H1 (cell line): ENCODE data around the gene FARS2. TPM values are rescaled to one million over a fixed set of nuclear protein-coding genes. Genes with fewer than 3 reads are reported as not detected.

Experiments used
- CTCF ChIA-PET: fragments of 300-600 bp; sonication (Branson Sonifier 250); formaldehyde crosslinking; loops from one replicate; lab custom pipeline; 2021; ENCODE audit not compliant: partially characterized antibody; lab: Charles Lee
- POLR2A ChIA-PET: fragments of 300-600 bp; sonication (Branson Sonifier 250); formaldehyde crosslinking; loops from one replicate; lab custom pipeline; 2021; ENCODE audit warnings: inconsistent platforms; ENCODE audit not compliant: partially characterized antibody; lab: Charles Lee
- DNase-seq, 2 experiments: peaks; one replicate each; pipeline versions ENCODE4 v3.0.0 to v3.0.0-alpha.2; 2010 to 2022; ENCODE audit warnings: low spot score in 2 of 2, low read depth in 1 of 2, mixed read lengths in 1 of 2
- FAIRE-seq: peaks from 2 replicates; lab custom pipeline; 2011; peaks lifted over from hg19 to GRCh38; lab: Jason Lieb, UNC
- H2AFZ ChIP-seq: 2 replicates; pipeline ENCODE4 v1.8.1; 2012; ENCODE audit warnings: low read length, inconsistent platforms
- H2AK5ac ChIP-seq: 2 replicates; pipeline ENCODE4 v1.6.1; 2013; ENCODE audit warnings: low read depth, low read length
- H2BK120ac ChIP-seq: replicated peaks from 2 replicates; pipeline ENCODE3; 2013; ENCODE audit warnings: low read depth, low read length, inconsistent platforms
- H2BK12ac ChIP-seq: 2 replicates; pipeline ENCODE4 v1.6.1; 2013; ENCODE audit warnings: low read depth, low read length
- H2BK15ac ChIP-seq: 2 replicates; pipeline ENCODE4 v1.6.1; 2013; ENCODE audit warnings: low read length
- H2BK20ac ChIP-seq: 2 replicates; pipeline ENCODE4 v1.6.1; 2013; ENCODE audit warnings: low read length
- H2BK5ac ChIP-seq: 2 replicates; pipeline ENCODE4 v1.6.1; 2013; ENCODE audit warnings: low read depth, low read length
- H3K14ac ChIP-seq: 2 replicates; pipeline ENCODE4 v1.6.1; 2013; ENCODE audit warnings: inconsistent platforms; ENCODE audit not compliant: insufficient read length
- H3K18ac ChIP-seq: 2 replicates; pipeline ENCODE4 v1.6.1; 2013; ENCODE audit warnings: low read length; ENCODE audit errors: extremely low read depth
- H3K23ac ChIP-seq: 2 replicates; pipeline ENCODE4 v1.6.1; 2013; ENCODE audit warnings: inconsistent platforms; ENCODE audit not compliant: insufficient read length
- H3K23me2 ChIP-seq: 2 replicates; pipeline ENCODE4 v1.6.1; 2013; ENCODE audit warnings: low read depth, low read length
- H3K27ac ChIP-seq: 2 replicates; pipeline ENCODE4 v1.6.1; 2011; ENCODE audit warnings: low read depth, low read length, inconsistent platforms
- H3K27me3 ChIP-seq, 4 experiments: replicated peaks in 1 of 4; 1 replicate in 1 of 4; 2 replicates in 3 of 4; pipeline versions ENCODE4 v1.6.1 to v1.8.1; 2011 to 2013; ENCODE audit warnings: low read length in 3 of 4, mild to moderate bottlenecking in 3 of 4, inconsistent platforms in 2 of 4, mixed read lengths in 2 of 4, moderate library complexity in 1 of 4; ENCODE audit not compliant: control insufficient read depth in 3 of 4, insufficient read depth in 3 of 4; ENCODE audit errors: extremely low read depth in 1 of 4
- H3K36me3 ChIP-seq, 4 experiments: 2 replicates each; pipeline versions ENCODE4 v1.6.1 to v1.8.1; 2011 to 2013; ENCODE audit warnings: mild to moderate bottlenecking in 4 of 4, low read length in 3 of 4, moderate library complexity in 2 of 4, control low read depth in 1 of 4, inconsistent platforms in 1 of 4; ENCODE audit not compliant: insufficient read depth in 4 of 4, control insufficient read depth in 2 of 4
- H3K4ac ChIP-seq: replicated peaks from 2 replicates; pipeline ENCODE3; 2013; ENCODE audit warnings: low read length, low read depth, mixed read lengths, inconsistent platforms; ENCODE audit not compliant: insufficient read length
- H3K4me1 ChIP-seq, 4 experiments: replicated peaks in 1 of 4; 1 replicate in 1 of 4; 2 replicates in 3 of 4; pipeline versions ENCODE4 v1.6.1 to v1.8.1; 2011 to 2013; ENCODE audit warnings: low read length in 3 of 4, inconsistent platforms in 2 of 4, mixed read lengths in 1 of 4; ENCODE audit not compliant: insufficient read depth in 4 of 4, control insufficient read depth in 3 of 4
- H3K4me2 ChIP-seq, 2 experiments: 2 replicates each; pipeline versions ENCODE4 v1.6.1 to v1.8.1; 2011 to 2013; ENCODE audit warnings: low read depth in 2 of 2, low read length in 2 of 2, control low read depth in 1 of 2, inconsistent platforms in 1 of 2, mild to moderate bottlenecking in 1 of 2; ENCODE audit not compliant: insufficient read depth in 1 of 2
- H3K4me3 ChIP-seq, 4 experiments: fragments of 200-600, 300-600 bp in 1 of 4; sonication (generic), shearing (Covaris generic), sonication (Bioruptor Twin) in 1 of 4; 2 replicates each; pipeline versions ENCODE4 v1.5.1 to v1.8.1; 2011 to 2016; ENCODE audit warnings: low read length in 4 of 4, low read depth in 3 of 4, control low read depth in 2 of 4, inconsistent platforms in 2 of 4, mild to moderate bottlenecking in 2 of 4, mixed read lengths in 1 of 4, moderate library complexity in 1 of 4; ENCODE audit not compliant: insufficient read depth in 2 of 4; ENCODE audit errors: extremely low read depth in 1 of 4
- H3K56ac ChIP-seq: replicated peaks from 2 replicates; pipeline ENCODE3; 2013; ENCODE audit warnings: low read depth, mild to moderate bottlenecking, mixed read lengths, low read length, inconsistent platforms; ENCODE audit not compliant: insufficient read length
- H3K79me1 ChIP-seq: 2 replicates; pipeline ENCODE4 v1.6.1; 2013; ENCODE audit warnings: low read depth, low read length, control low read depth
- H3K79me2 ChIP-seq, 2 experiments: 2 replicates each; pipeline versions ENCODE4 v1.6.1 to v1.8.1; 2012 to 2013; ENCODE audit warnings: low read length in 2 of 2, mild to moderate bottlenecking in 2 of 2, inconsistent platforms in 1 of 2; ENCODE audit not compliant: insufficient read depth in 2 of 2, control insufficient read depth in 1 of 2
- H3K9ac ChIP-seq, 4 experiments: replicated peaks in 1 of 4; 1 replicate in 1 of 4; 2 replicates in 3 of 4; pipeline versions ENCODE4 v1.6.1 to v1.8.1; 2011 to 2013; ENCODE audit warnings: low read depth in 3 of 4, low read length in 3 of 4, control low read depth in 2 of 4, mild to moderate bottlenecking in 2 of 4, moderate library complexity in 2 of 4, inconsistent platforms in 1 of 4; ENCODE audit errors: extremely low read depth in 1 of 4
- H3K9me3 ChIP-seq, 2 experiments: 2 replicates each; pipeline versions ENCODE4 v1.6.1 to v1.8.1; 2012 to 2013; ENCODE audit warnings: mild to moderate bottlenecking in 2 of 2, moderate library complexity in 2 of 2, control low read depth in 1 of 2, inconsistent platforms in 1 of 2, low read depth in 1 of 2, low read length in 1 of 2, mixed read lengths in 1 of 2; ENCODE audit not compliant: insufficient read depth in 2 of 2
- H4K20me1 ChIP-seq, 2 experiments: replicated peaks in 1 of 2; 2 replicates each; pipeline versions ENCODE3 to v1.8.1; 2011 to 2013; ENCODE audit warnings: inconsistent platforms in 2 of 2, low read length in 2 of 2, mild to moderate bottlenecking in 1 of 2; ENCODE audit not compliant: insufficient read depth in 2 of 2, control insufficient read depth in 1 of 2
- H4K5ac ChIP-seq: 2 replicates; pipeline ENCODE4 v1.6.1; 2013; ENCODE audit warnings: low read length, low read depth, mixed read lengths, inconsistent platforms; ENCODE audit not compliant: insufficient read length
- H4K8ac ChIP-seq: 2 replicates; pipeline ENCODE4 v1.8.0; 2013; ENCODE audit warnings: mild to moderate bottlenecking, moderate library complexity, low read length, inconsistent platforms; ENCODE audit not compliant: insufficient read depth; ENCODE audit errors: extremely low read depth
- H4K91ac ChIP-seq: replicated peaks from 2 replicates; pipeline ENCODE3; 2013; ENCODE audit warnings: low read length, mixed read lengths, inconsistent platforms; ENCODE audit not compliant: insufficient read length
- CHD2 ChIP-seq: IDR thresholded peaks from 2 replicates; pipeline ENCODE4 v1.6.1; 2012; ENCODE audit warnings: low read length, improper control_type of control experiment
- GABPA ChIP-seq: IDR thresholded peaks from 2 replicates; pipeline ENCODE4 v1.6.1; 2011; ENCODE audit warnings: mild to moderate bottlenecking, low read length, moderate library complexity, borderline replicate concordance; ENCODE audit not compliant: insufficient read depth
- GTF2F1 ChIP-seq: IDR thresholded peaks from 2 replicates; pipeline ENCODE4 v1.6.1; 2012; ENCODE audit warnings: low read depth, low read length, improper control_type of control experiment, borderline replicate concordance
- PHF8 ChIP-seq: fragments of 200-600 bp; sonication (generic); conservative IDR thresholded peaks from 2 replicates; pipeline ENCODE4 v1.7.1; 2012; ENCODE audit warnings: low read depth, mild to moderate bottlenecking, inconsistent platforms, low read length, moderate library complexity
- POU5F1 ChIP-seq: IDR thresholded peaks from 2 replicates; pipeline ENCODE4 v1.6.1; 2011; ENCODE audit warnings: low read depth, mild to moderate bottlenecking, low read length, moderate library complexity
- RAD21 ChIP-seq, 2 experiments: IDR thresholded peaks in 1 of 2; conservative IDR thresholded peaks in 1 of 2; 2 replicates each; pipeline ENCODE4 v1.6.1; 2011; ENCODE audit warnings: low read depth in 2 of 2, low read length in 2 of 2, improper control_type of control experiment in 1 of 2, inconsistent platforms in 1 of 2, mild to moderate bottlenecking in 1 of 2, moderate library complexity in 1 of 2
- RBBP5 ChIP-seq: IDR thresholded peaks from 2 replicates; pipeline ENCODE4 v1.7.1; 2012; ENCODE audit warnings: low read depth, mild to moderate bottlenecking, inconsistent platforms, low read length, moderate library complexity, borderline replicate concordance
- RXRA ChIP-seq: IDR thresholded peaks from 2 replicates; pipeline ENCODE4 v1.6.1; 2011; ENCODE audit warnings: low read depth, mild to moderate bottlenecking, low read length, moderate library complexity; ENCODE audit not compliant: insufficient read depth
- SAP30 ChIP-seq: fragments of 300-600 bp; sonication (generic); IDR thresholded peaks from 2 replicates; pipeline ENCODE4 v1.7.1; 2012; ENCODE audit warnings: low read length, moderate library complexity, mild to moderate bottlenecking, inconsistent platforms; ENCODE audit not compliant: insufficient read depth, insufficient replicate concordance
- SIX5 ChIP-seq: IDR thresholded peaks from 2 replicates; pipeline ENCODE4 v1.6.1; 2011; ENCODE audit warnings: mild to moderate bottlenecking, low read depth, low read length
- SUZ12 ChIP-seq: fragments of 200-600 bp; sonication (generic); IDR thresholded peaks from 2 replicates; pipeline ENCODE4 v1.6.1; 2012; ENCODE audit warnings: mild to moderate bottlenecking, inconsistent platforms, low read length, moderate library complexity, mixed read lengths
- WGBS, 2 experiments: shearing (Covaris generic) in 1 of 2; methylation state at CpG; one replicate each; pipeline versions ENCODE4 v1.1.6 to v1.1.7; 2013 to 2015; ENCODE audit warnings: low lambda C conversion rate in 2 of 2, mixed read lengths in 2 of 2, inconsistent platforms in 1 of 2, low coverage in 1 of 2, missing lambda C conversion rate in 1 of 2; ENCODE audit not compliant: insufficient replicate concordance in 2 of 2, insufficient coverage in 1 of 2, insufficient read length in 1 of 2; ENCODE audit errors: extremely low coverage in 1 of 2, missing lambda C conversion rate in 1 of 2; 5-methylcytosine and 5-hydroxymethylcytosine counted together
- polyA plus RNA-seq, 7 experiments: library from polyadenylated mRNA; depleted of rRNA in 3 of 7; stranded (reverse) in 5 of 7; unstranded in 2 of 7; fragments of >200 nt in 5 of 7; fragments of 200-250 nt in 2 of 7; gene quantifications; 1 replicate in 5 of 7; 2 replicates in 1 of 7; 4 replicates in 1 of 7; pipeline versions ENCODE4 v1.2.1 to v1.2.3, GENCODE V29; 2011 to 2013; ENCODE audit warnings: missing spikeins in 2 of 7, mixed read lengths in 2 of 7
- total RNA-seq: library from RNA; stranded (reverse); fragmentation: NEBNext Ultra II Directional; extraction: Animal tissue kit (Norgen Biotek cat#: 25700); gene quantifications from 2 replicates; pipeline ENCODE4 v1.2.1, GENCODE V29; 2021
- TF ChIP-seq, protein P1 (sequence below): IDR thresholded peaks from 2 replicates; pipeline ENCODE4 v1.6.1; 2012; ENCODE audit warnings: inconsistent platforms

Gene FARS2
- total and polyA plus RNA-seq, 2 of the 8 experiments (the other 6 are each of a cell fraction or from before 2014, with no cell fraction given) = 11.7 to 14.4 TPM

DNA sequence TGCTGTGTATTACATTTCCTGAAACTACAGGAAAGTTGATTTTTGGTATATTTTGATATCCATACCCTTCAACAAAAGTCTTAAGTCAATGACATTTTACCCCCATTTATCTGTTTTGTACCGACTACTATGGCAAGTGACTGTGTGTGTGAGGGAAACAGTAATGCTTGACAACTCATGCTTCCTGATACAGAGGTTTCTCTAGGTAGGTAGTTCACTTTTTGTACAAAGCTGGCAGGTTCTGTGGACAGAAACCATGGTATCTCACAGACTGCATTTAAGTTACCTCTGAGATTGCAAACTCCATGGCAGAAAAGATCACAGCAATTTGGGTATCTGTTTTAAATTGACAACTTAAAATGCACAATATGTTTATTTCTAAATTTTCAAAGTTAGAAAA is 28.8 kb downstream of the FARS2 start:
- Histone ChIP-seq H3K79me1 (peaks cover 11% of the 10 kb centered on the region), H3K27ac (no peak overlapping the region), H3K9ac (no peak overlapping the region), H3K27me3 (no peaks in the 10 kb centered on the region), H3K79me2 (no peaks in the 10 kb centered on the region; a peak in 2 of 4 replicates), H2BK120ac (no peak overlapping the region), H3K4me1 (peaks cover 0 to 6% (median 2%) of the 10 kb centered on the region in 4 experiments; a peak in 1 of 7 replicates), H4K5ac (no peak overlapping the region), H2BK12ac (no peak overlapping the region), H2BK5ac (no peak overlapping the region), H2BK20ac (no peak overlapping the region), H4K91ac (no peak overlapping the region), H3K23me2 (no peaks in the 10 kb centered on the region; the same call in 1 of the 2 replicates), H2BK15ac (no peak overlapping the region), H3K23ac (no peak overlapping the region), H3K4me2 (no peak overlapping the region), H3K14ac (no peak overlapping the region), H3K18ac (no peak overlapping the region), H3K4ac (no peak overlapping the region), H3K9me3 (no peaks in the 10 kb centered on the region), H2AFZ (no peak overlapping the region), H4K20me1 (no peaks in the 10 kb centered on the region), H3K56ac (no peak overlapping the region), H4K8ac (no peak overlapping the region), H3K4me3 (no peak overlapping the region), H3K36me3 (no peaks in the 10 kb centered on the region), H2AK5ac (no peak overlapping the region)
- no peak for TF ChIP-seq POU5F1
- no peak for TF ChIP-seq RXRA
- no peak for TF ChIP-seq SIX5
- TF ChIP-seq PHF8 = no peak
- no peak for TF ChIP-seq GTF2F1
- no peak for TF ChIP-seq RAD21 (IDR thresholded peaks at IDR 0.05 in 1 of 2, conservative IDR thresholded peaks at IDR 0.05 in 1 of 2; ENCODE audit: low read depth in 2 of 2, low read length in 2 of 2)
- no peak for TF ChIP-seq RBBP5
- TF ChIP-seq SUZ12 = no peak
- no peak for TF ChIP-seq SAP30
- no peak for TF ChIP-seq GABPA
- TF ChIP-seq CHD2 = no peak
- TF ChIP-seq, protein P1, sequence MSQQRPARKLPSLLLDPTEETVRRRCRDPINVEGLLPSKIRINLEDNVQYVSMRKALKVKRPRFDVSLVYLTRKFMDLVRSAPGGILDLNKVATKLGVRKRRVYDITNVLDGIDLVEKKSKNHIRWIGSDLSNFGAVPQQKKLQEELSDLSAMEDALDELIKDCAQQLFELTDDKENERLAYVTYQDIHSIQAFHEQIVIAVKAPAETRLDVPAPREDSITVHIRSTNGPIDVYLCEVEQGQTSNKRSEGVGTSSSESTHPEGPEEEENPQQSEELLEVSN = no peak
- ChIA-PET CTCF (interaction anchor here (1.1 to 1.7 kb wide), 4 partner anchors 10 to 146 kb away, joined by 3 to 8 read pairs (median 5); no protein-coding TSS in a partner anchor), POLR2A (no interaction called here)
- DNase-seq (no peak), FAIRE-seq (no peak)
- WGBS, 2 experiments = 92% methylated on average over 1 of the region's 1 CpG; no CpG with 5 or more reads in 1 of the 2 experiments
